CD4-positive, alpha-beta T cell treated with Interleukin-4 for 4 hours (primary cell): ENCODE measurements around the gene TIPRL.
"Not testable (repeated sequence)": the region's sequence is repeated elsewhere in the genome, so short reads cannot be mapped to it uniquely, and the experiment has no call there.

Source experiments
- DNase-seq: peaks from one replicate; pipeline ENCODE4 v3.0.0-alpha.2; 2020

Gene TIPRL

GRCh38 chr1:168159979-168160378, 18.8 kb upstream of the TIPRL start:
- no peak for DNase-seq

GRCh38 chr1:168161459-168161858, 17.3 kb upstream of the TIPRL start:
- no peak for DNase-seq

- no peak for DNase-seq
Observed at GRCh38 chr1:168163670-168164069, 15.1 kb upstream of the TIPRL start.

GRCh38 chr1:168164771-168165170, 14.0 kb upstream of the TIPRL start:
- no peak for DNase-seq

GRCh38 chr1:168167806-168168205, 11.0 kb upstream of the TIPRL start:
- DNase-seq, result no peak

- DNase-seq, result no peak
Observed at GRCh38 chr1:168170564-168171508, 7.9 kb upstream of the TIPRL start.

- no peak for DNase-seq
Observed at GRCh38 chr1:168172250-168172915, 6.4 kb upstream of the TIPRL start.

GRCh38 chr1:168178227-168178637, 530 bp upstream of the TIPRL start:
- no peak for DNase-seq

GRCh38 chr1:168179438-168180147, 831 bp downstream of the TIPRL start:
- no peak for DNase-seq

GRCh38 chr1:168180148-168180524, 1.4 kb downstream of the TIPRL start:
- DNase-seq, result no peak

GRCh38 chr1:168181063-168181720, 2.4 kb downstream of the TIPRL start:
- not testable (repeated sequence) for DNase-seq

- DNase-seq, result no peak
Observed at GRCh38 chr1:168187177-168187576, 8.4 kb downstream of the TIPRL start.

GRCh38 chr1:168190403-168190802, 11.6 kb downstream of the TIPRL start:
- no peak for DNase-seq

- DNase-seq, result no peak
Observed at GRCh38 chr1:168195199-168196135, 16.7 kb downstream of the TIPRL start.

GRCh38 chr1:168199056-168199455, 20.3 kb downstream of the TIPRL start:
- no peak for DNase-seq

GRCh38 chr1:168202941-168203654, 24.3 kb downstream of the TIPRL start:
- DNase-seq, result no peak

- no peak for DNase-seq
Observed at GRCh38 chr1:168206111-168206510, 27.3 kb downstream of the TIPRL start.

- DNase-seq, result not testable (repeated sequence)
Observed at GRCh38 chr1:168207673-168208072, 28.9 kb downstream of the TIPRL start.

GRCh38 chr1:168210312-168210711, 31.6 kb downstream of the TIPRL start:
- no peak for DNase-seq

GRCh38 chr1:168213349-168213748, 34.6 kb downstream of the TIPRL start:
- DNase-seq, result no peak

GRCh38 chr1:168216171-168216570, 37.4 kb downstream of the TIPRL start:
- no peak for DNase-seq
